ENCODE results near the gene CNTN5.

DNA sequence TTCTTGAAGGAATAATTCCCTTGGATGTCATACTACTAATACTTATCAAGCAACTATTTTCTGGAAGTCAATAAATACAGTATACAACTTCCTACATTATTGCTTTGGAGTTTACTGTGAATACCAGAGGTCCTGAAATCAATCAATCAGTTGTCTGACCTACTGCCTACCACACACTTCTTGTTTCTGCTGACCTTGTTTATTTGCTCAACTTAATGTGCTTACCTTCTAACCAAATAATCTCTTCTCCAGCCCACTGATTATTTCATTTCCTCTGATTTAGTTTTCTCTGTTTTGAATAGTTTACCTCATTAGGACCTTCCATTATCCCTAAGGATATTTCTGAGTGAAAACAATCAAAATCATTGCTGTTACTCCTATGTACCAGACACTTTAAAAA lies 1142.7 kb downstream of the CNTN5 start:
- TF ChIP-seq CTCF (tag by site-specific recombination; IDR thresholded peaks at IDR 0.05): no peak
- no peak for TF ChIP-seq ZNF274 (IDR thresholded peaks at IDR 0.05; ENCODE audit: low read length)
- no peak for TF ChIP-seq ZNF274 (tag by site-specific recombination; IDR thresholded peaks at IDR 0.05; ENCODE audit: borderline replicate concordance)
- no peak for TF ChIP-seq ZNF2 (tag by site-specific recombination; IDR thresholded peaks at IDR 0.05)

Data from HEK293 (cell line).